GM12801 (cell line): ENCODE measurements around the gene PGS1.

Experiments used
- TF ChIP-seq, protein P1 (sequence below): IDR thresholded peaks from one replicate; pipeline ENCODE4 v1.5.1; 2011; ENCODE audit warnings: control low read depth; ENCODE audit not compliant: insufficient read length; ENCODE audit errors: extremely low read depth

PGS1 gene

DNA sequence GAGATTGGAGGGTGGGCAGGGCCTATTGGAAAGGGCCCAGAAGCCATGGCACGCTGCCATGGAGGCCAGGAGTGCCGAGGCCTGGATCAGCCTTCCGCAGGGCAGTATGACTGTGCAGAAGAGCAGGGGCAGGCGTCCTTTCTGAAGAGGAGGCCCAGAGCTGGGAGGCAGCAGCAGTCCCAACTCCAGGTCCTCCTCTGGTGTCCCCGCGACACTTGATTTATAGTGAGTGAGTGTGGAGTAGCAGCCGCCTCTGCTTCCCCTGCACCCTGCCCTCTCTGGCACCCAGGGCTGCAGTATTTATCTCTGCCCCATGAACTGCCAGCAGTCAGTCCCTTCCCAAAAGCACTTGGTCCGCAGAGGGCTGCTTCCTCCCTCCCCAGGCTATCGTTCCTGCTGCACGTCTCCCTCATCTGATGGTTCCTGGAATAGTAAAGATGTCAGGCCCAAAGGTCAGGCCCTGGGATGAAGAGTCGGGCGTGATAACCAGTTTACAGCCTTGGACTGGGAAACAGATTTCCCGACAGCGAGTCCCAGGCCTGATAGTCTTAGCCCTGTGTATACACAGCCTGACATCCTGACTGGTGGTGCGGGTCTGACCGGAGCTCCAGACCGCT, 32.9 kb downstream of the PGS1 start:
- TF ChIP-seq, protein P1, sequence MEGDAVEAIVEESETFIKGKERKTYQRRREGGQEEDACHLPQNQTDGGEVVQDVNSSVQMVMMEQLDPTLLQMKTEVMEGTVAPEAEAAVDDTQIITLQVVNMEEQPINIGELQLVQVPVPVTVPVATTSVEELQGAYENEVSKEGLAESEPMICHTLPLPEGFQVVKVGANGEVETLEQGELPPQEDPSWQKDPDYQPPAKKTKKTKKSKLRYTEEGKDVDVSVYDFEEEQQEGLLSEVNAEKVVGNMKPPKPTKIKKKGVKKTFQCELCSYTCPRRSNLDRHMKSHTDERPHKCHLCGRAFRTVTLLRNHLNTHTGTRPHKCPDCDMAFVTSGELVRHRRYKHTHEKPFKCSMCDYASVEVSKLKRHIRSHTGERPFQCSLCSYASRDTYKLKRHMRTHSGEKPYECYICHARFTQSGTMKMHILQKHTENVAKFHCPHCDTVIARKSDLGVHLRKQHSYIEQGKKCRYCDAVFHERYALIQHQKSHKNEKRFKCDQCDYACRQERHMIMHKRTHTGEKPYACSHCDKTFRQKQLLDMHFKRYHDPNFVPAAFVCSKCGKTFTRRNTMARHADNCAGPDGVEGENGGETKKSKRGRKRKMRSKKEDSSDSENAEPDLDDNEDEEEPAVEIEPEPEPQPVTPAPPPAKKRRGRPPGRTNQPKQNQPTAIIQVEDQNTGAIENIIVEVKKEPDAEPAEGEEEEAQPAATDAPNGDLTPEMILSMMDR, result no peak

DNA sequence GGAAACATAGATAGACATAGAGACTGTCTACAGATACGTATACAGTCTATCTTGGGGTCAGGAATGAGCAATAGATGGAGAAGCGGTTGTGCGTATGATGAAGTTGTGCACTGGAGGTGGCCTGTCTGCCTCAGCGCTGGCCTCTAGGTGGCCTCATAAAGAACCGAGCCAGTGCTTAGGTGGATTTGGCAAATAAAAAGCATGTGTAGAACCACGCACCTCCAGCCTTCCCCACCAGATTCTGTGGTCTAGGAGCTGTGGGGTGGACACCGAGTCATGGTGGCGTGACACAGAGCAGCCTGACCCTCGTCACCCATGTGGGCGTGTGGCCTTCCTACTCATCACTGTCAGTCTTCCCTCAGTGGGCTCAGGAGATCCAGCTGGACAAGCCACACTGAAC, 34.0 kb downstream of the PGS1 start:
- TF ChIP-seq, protein P1, result no peak

DNA sequence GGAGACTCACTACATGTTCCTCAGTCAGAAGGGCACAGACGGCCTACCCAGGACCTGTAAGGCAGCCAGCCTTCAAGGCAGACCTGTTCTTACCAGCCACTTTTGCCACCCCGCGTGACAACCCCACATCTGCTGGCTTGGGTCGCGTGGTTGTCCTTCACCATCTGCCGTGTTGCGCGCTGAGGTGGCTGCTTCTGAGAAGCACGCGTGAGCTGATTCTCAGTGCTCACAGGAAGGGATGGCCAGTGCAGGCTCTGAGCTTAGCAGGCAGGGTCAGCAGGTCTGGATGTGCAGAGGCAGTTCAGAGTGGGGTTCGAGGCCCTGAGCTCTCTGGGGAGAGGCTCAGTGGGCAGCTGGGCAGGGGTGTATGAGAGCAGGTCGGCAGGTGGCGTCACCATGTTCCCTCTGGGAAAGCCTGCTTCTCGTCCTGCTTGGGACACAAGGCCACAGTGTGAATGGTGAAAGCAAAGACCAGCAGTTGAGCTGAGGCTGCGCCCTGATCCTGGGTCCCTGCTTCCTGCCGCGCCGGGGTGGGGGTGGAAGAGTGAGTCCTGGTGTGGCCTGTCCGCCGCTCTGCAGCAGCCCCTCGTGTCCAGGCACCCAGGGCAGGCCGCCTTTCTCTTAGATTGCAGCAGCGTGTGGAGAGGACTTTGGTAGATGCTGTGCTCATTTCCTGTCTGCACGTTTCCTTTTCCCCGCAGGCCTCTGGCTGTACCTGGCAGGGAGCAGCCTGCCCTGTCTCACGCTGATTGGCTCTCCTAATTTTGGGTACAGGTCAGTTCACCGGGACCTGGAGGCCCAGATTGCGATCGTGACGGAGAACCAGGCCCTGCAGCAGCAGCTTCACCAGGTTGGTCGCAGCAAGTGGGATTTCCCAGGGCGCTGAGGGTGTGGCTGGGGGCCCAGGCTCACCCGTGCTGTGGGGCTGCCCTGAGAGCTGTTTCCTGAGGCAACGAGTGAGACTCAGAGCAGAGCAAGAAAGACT, 36.0 kb downstream of the PGS1 start:
- TF ChIP-seq, protein P1, result no peak

DNA sequence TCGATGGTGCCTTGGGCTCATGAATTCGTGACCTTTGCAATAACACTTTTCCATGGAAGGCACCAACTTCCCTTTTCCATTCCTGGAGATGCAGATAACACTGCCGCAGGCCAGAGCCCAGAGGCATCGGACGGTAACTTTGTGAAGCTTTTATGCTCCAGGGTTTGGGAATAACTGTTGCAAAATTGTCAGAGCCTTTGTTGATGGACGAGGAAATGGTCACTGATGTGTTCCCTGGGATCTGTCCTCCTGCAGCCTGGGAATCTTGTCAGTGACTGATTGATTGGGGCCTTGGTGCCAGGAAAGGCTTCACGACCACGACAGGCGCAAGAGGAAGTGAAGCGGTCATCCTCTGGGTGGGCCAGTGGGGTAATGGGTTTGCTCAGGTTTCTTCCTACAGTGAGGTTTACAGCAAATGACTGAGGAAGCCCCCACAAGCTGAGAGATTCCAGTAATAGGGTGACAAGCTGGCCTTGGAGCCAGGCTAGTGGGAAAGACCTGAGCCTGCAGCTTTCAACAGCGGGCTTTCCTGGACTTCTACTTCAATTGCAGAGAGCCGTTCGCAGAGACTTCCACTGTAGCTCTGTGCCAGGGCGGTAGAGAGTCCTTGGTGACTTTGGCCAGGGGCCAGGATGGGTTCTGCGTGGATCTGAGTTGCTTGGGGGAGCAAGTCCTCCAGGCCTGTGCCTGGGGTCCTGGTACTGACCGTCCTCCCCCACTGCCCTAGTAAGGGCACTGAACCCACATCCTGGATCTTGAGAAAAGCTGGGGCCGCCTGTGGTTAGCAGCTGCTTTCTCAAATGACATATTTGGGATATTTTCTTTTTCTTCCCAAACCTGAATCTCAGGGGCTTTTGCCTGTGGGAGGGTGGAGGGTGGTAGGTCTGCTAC, 37.6 kb downstream of the PGS1 start:
- TF ChIP-seq, protein P1, result no peak

DNA sequence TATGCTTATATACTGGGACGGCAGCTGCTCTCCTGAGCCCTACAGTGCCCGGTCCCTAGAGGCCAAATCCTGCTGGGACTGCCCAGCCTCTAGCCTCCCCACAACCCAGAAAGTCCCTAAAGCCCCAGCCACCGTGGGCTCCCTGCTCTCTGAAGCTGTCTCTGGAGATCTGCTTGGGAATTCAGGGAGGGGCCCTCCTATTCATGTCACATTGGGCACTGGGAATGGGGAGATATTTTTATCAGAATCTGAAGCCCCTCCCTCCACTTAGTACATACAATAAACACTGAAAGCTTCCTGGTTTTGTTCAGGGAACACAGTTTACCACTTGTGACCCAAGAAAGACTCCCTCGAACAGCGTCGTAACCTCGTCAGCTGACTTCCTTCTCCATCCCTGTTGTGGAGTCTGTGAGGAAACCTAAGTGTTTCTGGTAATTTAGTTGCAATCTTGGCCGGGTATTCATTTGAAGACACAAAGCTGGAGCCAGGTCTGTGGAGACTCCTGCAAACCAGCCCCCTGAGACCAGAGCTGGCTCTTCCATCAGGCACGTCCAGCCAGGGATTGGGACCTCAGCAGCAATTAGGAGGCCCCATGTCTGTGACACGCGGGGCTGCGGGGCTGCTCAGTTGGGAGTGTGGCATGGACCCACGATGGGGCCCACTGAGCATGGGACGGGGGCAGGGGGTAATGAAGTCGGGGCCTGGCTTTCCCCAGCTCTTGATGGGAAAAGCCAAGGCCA, 38.5 kb downstream of the PGS1 start:
- TF ChIP-seq, protein P1, result no peak

DNA sequence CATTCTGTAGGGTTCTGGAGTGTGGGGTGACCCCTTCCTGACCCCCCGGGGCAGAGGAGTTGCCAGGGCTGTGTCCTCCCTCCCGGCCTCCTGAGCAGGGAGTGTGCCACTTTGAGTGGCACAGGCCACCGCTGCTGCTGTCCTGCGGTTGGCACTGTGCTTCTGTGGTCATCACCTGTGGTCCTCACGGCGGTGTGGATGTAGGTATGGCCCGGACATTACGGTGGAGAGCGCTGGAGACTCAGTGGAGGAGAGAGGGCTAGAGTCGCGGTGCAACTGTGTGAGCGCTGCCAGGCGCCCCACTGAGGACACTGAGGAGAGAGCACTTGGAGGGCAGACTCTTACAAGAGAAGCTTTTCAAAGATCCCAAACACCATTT, 39.1 kb downstream of the PGS1 start:
- TF ChIP-seq, protein P1, result no peak
